Endodermal cell (in vitro differentiated cells): ENCODE data around the gene LYZL4. TPM values are rescaled to one million over a fixed set of nuclear protein-coding genes. Genes with fewer than 3 reads are reported as not detected.

Source experiments
- DNase-seq: peaks from one replicate; pipeline ENCODE4 v3.0.0-alpha.2; 2017
- H3K27ac ChIP-seq: 2 replicates; pipeline ENCODE4 v1.5.1; 2013; ENCODE audit warnings: mild to moderate bottlenecking, low read depth, low read length, moderate library complexity
- H3K27me3 ChIP-seq: 2 replicates; pipeline ENCODE4 v1.6.1; 2013; ENCODE audit warnings: mild to moderate bottlenecking, low read length, moderate library complexity; ENCODE audit not compliant: insufficient read depth, control insufficient read depth, poor library complexity, severe bottlenecking
- H3K36me3 ChIP-seq: 2 replicates; pipeline ENCODE4 v1.7.0; 2013; ENCODE audit warnings: mild to moderate bottlenecking, low read length, moderate library complexity; ENCODE audit not compliant: control insufficient read depth, insufficient read depth
- H3K4me1 ChIP-seq: one replicate; pipeline ENCODE4 v1.7.0; 2013; ENCODE audit warnings: low read length; ENCODE audit not compliant: control insufficient read depth, insufficient read depth
- H3K4me3 ChIP-seq: 2 replicates; pipeline ENCODE4 v1.5.1; 2013; ENCODE audit warnings: mild to moderate bottlenecking, low read length, moderate library complexity
- H3K9ac ChIP-seq: 2 replicates; pipeline ENCODE4 v1.6.1; 2013; ENCODE audit warnings: mild to moderate bottlenecking, low read length, moderate library complexity; ENCODE audit not compliant: poor library complexity, severe bottlenecking; ENCODE audit errors: extremely low read depth
- H3K9me3 ChIP-seq: 2 replicates; pipeline ENCODE4 v1.6.1; 2013; ENCODE audit warnings: mild to moderate bottlenecking, low read length, moderate library complexity; ENCODE audit not compliant: control insufficient read depth
- H3K27ac Mint-ChIP-seq: 2 replicates; pipeline ENCODE4 v1.8.0; 2020; ENCODE audit warnings: mixed read lengths
- H3K27me3 Mint-ChIP-seq: 2 replicates; pipeline ENCODE4 v1.8.0; 2021; ENCODE audit warnings: mild to moderate bottlenecking, mixed read lengths; ENCODE audit not compliant: insufficient read depth
- H3K36me3 Mint-ChIP-seq: 2 replicates; pipeline ENCODE4 v1.8.0; 2020; ENCODE audit warnings: low read depth, mixed read lengths
- H3K4me1 Mint-ChIP-seq: 2 replicates; pipeline ENCODE4 v1.8.0; 2020; ENCODE audit warnings: mixed read lengths
- H3K4me3 Mint-ChIP-seq: 2 replicates; pipeline ENCODE4 v1.8.0; 2020; ENCODE audit warnings: mild to moderate bottlenecking, moderate library complexity, mixed read lengths
- H3K9me3 Mint-ChIP-seq: 2 replicates; pipeline ENCODE4 v1.8.0; 2020; ENCODE audit warnings: mild to moderate bottlenecking, mixed read lengths
- WGBS, 2 experiments: methylation state at CpG; one replicate each; pipeline versions ENCODE4 v1.1.5 to v1.1.7; 2013; ENCODE audit warnings: missing lambda C conversion rate in 2 of 2, mixed read lengths in 1 of 2; ENCODE audit not compliant: insufficient coverage in 1 of 2, insufficient read length in 1 of 2; 5-methylcytosine and 5-hydroxymethylcytosine counted together
- total RNA-seq, 2 donors: library from RNA; stranded (reverse); fragmentation: NEBNext Ultra II Directional in 1 of 2; extraction: Animal tissue kit (Norgen Biotek cat#: 25700) in 1 of 2; gene quantifications; 2 replicates in 1 of 2; 3 replicates in 1 of 2; pipeline ENCODE4 v1.2.1, GENCODE V29; 2021
- TF ChIP-seq, protein P1 (sequence below): fragments of 200-600 bp; sonication (generic); conservative IDR thresholded peaks from 2 replicates; pipeline ENCODE4 v1.5.0; 2021; ENCODE audit warnings: antibody characterized with exemption, mild to moderate bottlenecking

LYZL4 gene
- total RNA-seq, 2 donors from 2014 or later, result not detected

DNA sequence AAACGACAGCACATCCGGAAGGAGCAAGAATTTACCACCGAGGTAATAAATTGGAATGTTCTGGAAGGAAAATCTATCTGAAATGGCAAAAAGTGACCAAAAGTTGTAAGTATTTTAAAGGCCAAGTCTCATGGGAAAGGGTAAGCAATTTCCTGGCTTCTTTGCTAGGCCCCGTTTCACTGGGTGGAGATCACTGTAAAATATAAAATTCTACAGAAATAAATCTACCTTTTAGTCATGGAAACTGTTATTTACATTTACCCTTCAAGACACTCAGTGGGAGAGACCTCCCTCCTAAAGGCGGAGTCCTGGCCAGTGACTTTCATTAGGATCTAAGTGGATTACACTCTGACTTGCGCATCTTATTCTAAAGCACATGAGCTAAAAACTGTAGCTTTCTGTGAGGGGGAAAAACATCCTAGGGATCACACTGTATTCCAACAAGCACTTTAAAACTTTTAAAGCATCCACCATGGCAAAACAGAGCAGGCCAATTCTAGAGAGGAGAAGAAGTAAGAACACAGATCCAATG, 28.8 kb downstream of the LYZL4 start:
- Histone ChIP-seq H3K27me3 (no peaks in the 10 kb centered on the region), H3K9ac (no peak overlapping the region), H3K27ac (no peak overlapping the region), H3K4me3 (no peak overlapping the region), H3K9me3 (no peaks in the 10 kb centered on the region), H3K4me1 (peaks cover 5% of the 10 kb centered on the region), H3K36me3 (no peaks in the 10 kb centered on the region)
- 95 to 96% methylated on average over 5 to 6 of the region's 6 CpGs for WGBS, 2 experiments
- H3K4me1 Mint-ChIP-seq, result peaks cover 21% of the 10 kb centered on the region
- TF ChIP-seq, protein P1, sequence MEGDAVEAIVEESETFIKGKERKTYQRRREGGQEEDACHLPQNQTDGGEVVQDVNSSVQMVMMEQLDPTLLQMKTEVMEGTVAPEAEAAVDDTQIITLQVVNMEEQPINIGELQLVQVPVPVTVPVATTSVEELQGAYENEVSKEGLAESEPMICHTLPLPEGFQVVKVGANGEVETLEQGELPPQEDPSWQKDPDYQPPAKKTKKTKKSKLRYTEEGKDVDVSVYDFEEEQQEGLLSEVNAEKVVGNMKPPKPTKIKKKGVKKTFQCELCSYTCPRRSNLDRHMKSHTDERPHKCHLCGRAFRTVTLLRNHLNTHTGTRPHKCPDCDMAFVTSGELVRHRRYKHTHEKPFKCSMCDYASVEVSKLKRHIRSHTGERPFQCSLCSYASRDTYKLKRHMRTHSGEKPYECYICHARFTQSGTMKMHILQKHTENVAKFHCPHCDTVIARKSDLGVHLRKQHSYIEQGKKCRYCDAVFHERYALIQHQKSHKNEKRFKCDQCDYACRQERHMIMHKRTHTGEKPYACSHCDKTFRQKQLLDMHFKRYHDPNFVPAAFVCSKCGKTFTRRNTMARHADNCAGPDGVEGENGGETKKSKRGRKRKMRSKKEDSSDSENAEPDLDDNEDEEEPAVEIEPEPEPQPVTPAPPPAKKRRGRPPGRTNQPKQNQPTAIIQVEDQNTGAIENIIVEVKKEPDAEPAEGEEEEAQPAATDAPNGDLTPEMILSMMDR, result no peak
- H3K36me3 Mint-ChIP-seq, result no peaks in the 10 kb centered on the region
- no peaks in the 10 kb centered on the region for H3K9me3 Mint-ChIP-seq
- H3K27me3 Mint-ChIP-seq, result peaks cover 2% of the 10 kb centered on the region
- H3K27ac Mint-ChIP-seq, result no peak overlapping the region
- no peak overlapping the region for H3K4me3 Mint-ChIP-seq
- DNase-seq, result no peak

DNA sequence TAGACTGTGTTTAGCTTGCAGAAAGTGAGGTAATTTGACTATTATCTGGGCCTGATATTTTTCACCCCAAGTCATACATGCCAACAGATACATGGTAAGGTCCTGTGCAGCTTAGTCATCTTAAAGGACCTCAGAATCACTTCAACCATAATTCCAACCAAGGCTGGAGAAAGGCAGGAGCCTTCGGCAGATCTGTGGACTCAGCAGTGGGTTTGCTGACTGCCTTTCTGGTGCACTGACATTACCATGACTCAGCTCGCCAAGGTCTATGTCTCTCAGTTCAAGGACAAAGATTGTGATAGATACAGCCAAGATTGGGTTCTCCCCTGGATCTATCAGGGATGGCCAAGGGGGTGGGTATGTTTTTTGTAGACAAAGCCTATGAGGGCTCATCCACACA, 32.7 kb downstream of the LYZL4 start:
- Histone ChIP-seq H3K27me3 (no peaks in the 10 kb centered on the region), H3K27ac (no peak overlapping the region), H3K9me3 (no peaks in the 10 kb centered on the region), H3K36me3 (no peaks in the 10 kb centered on the region), H3K4me3 (no peak overlapping the region), H3K4me1 (peaks cover 9% of the 10 kb centered on the region), H3K9ac (no peak overlapping the region)
- no peak overlapping the region for H3K4me3 Mint-ChIP-seq
- H3K9me3 Mint-ChIP-seq, result no peaks in the 10 kb centered on the region
- TF ChIP-seq, protein P1, result no peak
- peaks cover 34% of the 10 kb centered on the region for H3K4me1 Mint-ChIP-seq
- H3K27ac Mint-ChIP-seq, result no peak overlapping the region
- 90 to 97% methylated on average over 2 of the region's 2 CpGs for WGBS, 2 experiments
- H3K36me3 Mint-ChIP-seq, result no peaks in the 10 kb centered on the region
- no peak for DNase-seq
- H3K27me3 Mint-ChIP-seq, result peaks cover 7% of the 10 kb centered on the region

DNA sequence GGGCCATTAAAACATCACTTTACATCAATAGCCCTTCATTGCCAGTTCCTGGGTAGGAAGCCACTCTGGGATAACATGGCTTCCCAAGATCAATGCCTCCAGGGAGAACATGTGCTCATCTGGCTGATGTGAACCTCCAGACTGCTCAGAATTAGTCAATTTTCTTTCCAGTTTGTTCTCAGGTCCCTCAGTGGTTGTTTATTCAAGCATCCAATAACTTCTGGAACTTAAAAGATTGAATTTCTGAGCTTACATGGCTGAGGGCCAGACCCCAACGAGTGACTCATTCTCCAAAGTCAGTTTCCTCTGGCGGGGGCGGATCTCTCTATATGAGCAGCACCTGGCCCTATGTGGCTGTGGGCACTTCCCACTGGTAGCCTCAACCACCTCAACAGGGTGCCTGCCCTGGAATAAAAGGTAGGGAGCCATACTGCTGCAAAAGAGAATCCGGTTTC, 34.0 kb downstream of the LYZL4 start:
- Histone ChIP-seq H3K27ac (no peak overlapping the region), H3K4me3 (no peak overlapping the region), H3K36me3 (no peaks in the 10 kb centered on the region), H3K9ac (no peak overlapping the region), H3K27me3 (no peaks in the 10 kb centered on the region), H3K4me1 (peaks cover 9% of the 10 kb centered on the region), H3K9me3 (no peaks in the 10 kb centered on the region)
- Mint-ChIP-seq H3K27me3 (peaks cover 13% of the 10 kb centered on the region), H3K4me1 (peaks cover 34% of the 10 kb centered on the region), H3K4me3 (no peak overlapping the region), H3K9me3 (no peaks in the 10 kb centered on the region), H3K36me3 (no peaks in the 10 kb centered on the region), H3K27ac (no peak overlapping the region)
- TF ChIP-seq, protein P1, result no peak
- DNase-seq, result no peak
- 91 to 100% methylated on average over 4 of the region's 4 CpGs for WGBS, 2 experiments
